Testis (tissue), 3 donors: ENCODE measurements around the gene NRARP. TPM values are rescaled to one million over a fixed set of nuclear protein-coding genes. Genes with fewer than 3 reads are reported as not detected.

Source experiments
- DNase-seq: peaks from one replicate; pipeline ENCODE4 v3.0.0-alpha.2; 2019
- H3K27ac ChIP-seq, 2 donors: fragments of 200-600 bp; sonication (generic); one replicate each; pipeline ENCODE4 v1.5.1; 2019
- H3K27me3 ChIP-seq: fragments of 200-600 bp; sonication (generic); one replicate; pipeline ENCODE4 v1.5.1; 2019
- H3K36me3 ChIP-seq: fragments of 200-600 bp; sonication (generic); one replicate; pipeline ENCODE4 v1.5.1; 2017; ENCODE audit warnings: low read depth; ENCODE audit errors: missing control alignments
- H3K4me1 ChIP-seq: fragments of 200-600 bp; sonication (generic); one replicate; pipeline ENCODE4 v1.5.1; 2019
- H3K4me3 ChIP-seq, 2 donors: fragments of 200-600 bp; sonication (generic); one replicate each; pipeline ENCODE4 v1.5.1; 2017 to 2019
- H3K9me3 ChIP-seq: fragments of 200-600 bp; sonication (generic); one replicate; pipeline ENCODE4 v1.5.1; 2017
- POLR2A ChIP-seq: fragments of 450-650 bp; IDR thresholded peaks from one replicate; pipeline ENCODE4 v1.6.1; 2017; ENCODE audit warnings: antibody characterized with exemption, mild to moderate bottlenecking, moderate library complexity
- WGBS, 2 donors: methylation state at CpG; one replicate each; pipeline ENCODE4 v1.1.5; 2018; 5-methylcytosine and 5-hydroxymethylcytosine counted together
- intact Hi-C: fragments of 100-400 bp; cut with DNase I; formaldehyde crosslinking; loops from one replicate; pipeline ENCODE4 v1.15.1; 2023; ENCODE audit warnings: low total_unique reads
- polyA plus RNA-seq: library from polyadenylated mRNA; stranded (reverse); fragments of 350-450 nt; fragmentation: Illumina TruSeq; extraction: RNeasy Lipid Tissue Mini Kit (QIAGEN cat#74804); gene quantifications from one replicate; pipeline ENCODE4 v1.2.3, GENCODE V29; 2014; ENCODE audit warnings: low read depth, low replicate concordance; ENCODE audit not compliant: insufficient read depth
- total RNA-seq, 2 donors: library from RNA; depleted of rRNA; stranded (reverse); fragments of >200 nt; gene quantifications; one replicate each; pipeline ENCODE4 v1.2.3, GENCODE V29; 2016
- TF ChIP-seq, protein P1 (sequence below), 3 experiments: fragments of 450-650 bp in 2 of 3; fragments of 200-600 bp in 1 of 3; sonication (generic) in 1 of 3; IDR thresholded peaks; one replicate each; pipeline ENCODE4 v1.5.1; 2016 to 2019; ENCODE audit warnings: antibody characterized with exemption in 3 of 3, mild to moderate bottlenecking in 2 of 3, moderate library complexity in 1 of 3

NRARP gene
- total and polyA plus RNA-seq, 3 donors from 2014 or later, result 5.2 to 40.6 (median 14.4) TPM

- intact Hi-C loops, result loop anchor here (10.0 kb wide), 1 partner anchor 92 kb away; no protein-coding TSS in a partner anchor
- WGBS, 2 donors, result 93 to 100% methylated on average over 1 to 6 of the region's 6 CpGs
- DNase-seq, result no peak
- Histone ChIP-seq H3K27ac (no peak overlapping the region), H3K27me3 (no peaks in the 10 kb centered on the region), H3K4me3 (no peak overlapping the region), H3K4me1 (peaks cover 13% of the 10 kb centered on the region), H3K9me3 (no peaks in the 10 kb centered on the region), H3K36me3 (no peaks in the 10 kb centered on the region)
- no peak for TF ChIP-seq POLR2A
- TF ChIP-seq, protein P1, sequence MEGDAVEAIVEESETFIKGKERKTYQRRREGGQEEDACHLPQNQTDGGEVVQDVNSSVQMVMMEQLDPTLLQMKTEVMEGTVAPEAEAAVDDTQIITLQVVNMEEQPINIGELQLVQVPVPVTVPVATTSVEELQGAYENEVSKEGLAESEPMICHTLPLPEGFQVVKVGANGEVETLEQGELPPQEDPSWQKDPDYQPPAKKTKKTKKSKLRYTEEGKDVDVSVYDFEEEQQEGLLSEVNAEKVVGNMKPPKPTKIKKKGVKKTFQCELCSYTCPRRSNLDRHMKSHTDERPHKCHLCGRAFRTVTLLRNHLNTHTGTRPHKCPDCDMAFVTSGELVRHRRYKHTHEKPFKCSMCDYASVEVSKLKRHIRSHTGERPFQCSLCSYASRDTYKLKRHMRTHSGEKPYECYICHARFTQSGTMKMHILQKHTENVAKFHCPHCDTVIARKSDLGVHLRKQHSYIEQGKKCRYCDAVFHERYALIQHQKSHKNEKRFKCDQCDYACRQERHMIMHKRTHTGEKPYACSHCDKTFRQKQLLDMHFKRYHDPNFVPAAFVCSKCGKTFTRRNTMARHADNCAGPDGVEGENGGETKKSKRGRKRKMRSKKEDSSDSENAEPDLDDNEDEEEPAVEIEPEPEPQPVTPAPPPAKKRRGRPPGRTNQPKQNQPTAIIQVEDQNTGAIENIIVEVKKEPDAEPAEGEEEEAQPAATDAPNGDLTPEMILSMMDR (IDR thresholded peaks at IDR 0.05), result no peak
These were observed 10.8 kb upstream of the NRARP start for GRCh38 chr9:137312852-137313325.

GRCh38 chr9:137311986-137312851 lies 10.1 kb upstream of the NRARP start:
- Histone ChIP-seq H3K27me3 (no peaks in the 10 kb centered on the region), H3K27ac (no peak overlapping the region), H3K36me3 (no peaks in the 10 kb centered on the region), H3K9me3 (no peaks in the 10 kb centered on the region), H3K4me1 (peaks cover 17% of the 10 kb centered on the region), H3K4me3 (no peak overlapping the region)
- 91% methylated on average over 26 of the region's 28 CpGs; no CpG with 5 or more reads in 1 of the 2 donors for WGBS, 2 donors
- DNase-seq, result no peak
- no peak for TF ChIP-seq POLR2A
- TF ChIP-seq, protein P1 (IDR thresholded peaks at IDR 0.05), result no peak
- intact Hi-C loops, result loop anchor here (10.0 kb wide), 1 partner anchor 93 kb away; no protein-coding TSS in a partner anchor

GRCh38 chr9:137311171-137311985 lies 9.3 kb upstream of the NRARP start:
- intact Hi-C loops, result loop anchor here (10.0 kb wide), 1 partner anchor 93 kb away; no protein-coding TSS in a partner anchor
- Histone ChIP-seq H3K4me3 (no peak overlapping the region), H3K4me1 (peaks cover 24% of the 10 kb centered on the region), H3K27me3 (no peaks in the 10 kb centered on the region), H3K9me3 (no peaks in the 10 kb centered on the region), H3K27ac (no peak overlapping the region), H3K36me3 (no peaks in the 10 kb centered on the region)
- no peak for DNase-seq
- WGBS, 2 donors, result 74 to 85% methylated on average over 13 to 14 of the region's 27 CpGs
- no peak for TF ChIP-seq POLR2A
- TF ChIP-seq, protein P1 (IDR thresholded peaks at IDR 0.05), result no peak

DNA sequence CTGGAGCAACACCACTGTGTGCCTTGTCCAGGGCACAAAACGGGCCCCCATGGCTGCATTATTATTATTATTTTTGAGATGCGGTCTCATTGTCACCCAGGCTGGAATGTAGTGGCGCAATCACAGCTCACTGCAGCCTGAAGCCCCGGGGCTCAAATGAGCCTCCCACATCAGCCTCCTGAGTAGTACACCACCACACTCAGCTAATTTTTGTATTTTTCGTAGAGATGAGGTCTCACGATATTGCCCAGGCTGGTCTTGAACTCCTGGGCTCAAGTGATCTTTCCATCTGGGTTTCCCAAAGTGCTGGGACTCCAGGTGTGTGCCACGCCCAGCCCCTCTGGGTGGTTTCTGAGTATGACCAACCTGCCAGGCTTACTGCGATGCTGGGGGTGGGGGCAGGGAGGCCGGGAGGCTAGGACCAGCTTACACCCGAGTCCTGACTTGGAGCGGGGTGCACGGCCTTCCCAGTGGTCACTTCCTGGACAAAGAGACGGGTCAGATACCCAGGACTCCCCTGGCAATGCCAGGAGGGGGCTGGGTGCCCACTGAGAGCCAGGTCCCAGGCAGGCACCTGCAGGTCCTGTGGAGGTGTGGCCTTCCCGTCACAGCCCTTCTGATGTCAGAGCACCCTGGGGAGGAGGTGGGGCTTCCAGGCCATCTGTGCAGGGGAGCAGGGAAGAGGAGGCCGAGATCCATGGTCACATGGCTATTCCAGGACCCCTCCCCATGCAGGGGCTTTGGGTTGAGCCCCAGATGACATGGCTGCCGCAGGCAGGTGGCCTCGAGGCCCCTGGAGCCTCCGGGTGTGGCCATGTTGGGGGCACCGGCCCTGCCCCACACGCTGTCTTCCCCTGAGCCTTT lies 8.3 kb upstream of the NRARP start:
- Histone ChIP-seq H3K27me3 (no peaks in the 10 kb centered on the region), H3K36me3 (no peaks in the 10 kb centered on the region), H3K4me3 (no peak overlapping the region), H3K4me1 (peaks cover 27% of the 10 kb centered on the region), H3K27ac (no peak overlapping the region), H3K9me3 (no peaks in the 10 kb centered on the region)
- intact Hi-C loops, result loop anchor here (10.0 kb wide), 1 partner anchor 94 kb away; no protein-coding TSS in a partner anchor
- TF ChIP-seq, protein P1 (IDR thresholded peaks at IDR 0.05), result no peak
- no peak for TF ChIP-seq POLR2A
- 84 to 89% methylated on average over 8 to 20 of the region's 20 CpGs for WGBS, 2 donors
- DNase-seq, result no peak
